Mesenchymal stem cell (in vitro differentiated cells and primary cell): Measurements from ENCODE around the gene TMEM45B. TPM values are rescaled to one million over a fixed set of nuclear protein-coding genes. Genes with fewer than 3 reads are reported as not detected.

Experiments used
- small RNA-seq: library from polyadenylated mRNA; stranded (forward); fragments of <200 nt; extraction: miRNeasy Mini kit (QIAGEN cat#:217004); gene quantifications from one replicate; pipeline ENCODE3, GENCODE V24; 2013; ENCODE audit warnings: low read depth

TMEM45B gene

Small RNA genes lying within 50 kb of the gene (small RNA-seq; reads per million reads assigned to genes)
- not detected for gene AP003327.1
